GM23248 (cell line): ENCODE measurements around the gene HSD17B12.

ENCODE experiments used
- EZH2 ChIP-seq: fragments of 200-600 bp; sonication (generic); IDR thresholded peaks from 2 replicates; pipeline ENCODE4 v1.6.1; 2018; ENCODE audit warnings: antibody characterized with exemption, mild to moderate bottlenecking; ENCODE audit not compliant: insufficient read depth, poor library complexity, severe bottlenecking
- EZH2phosphoT487 ChIP-seq: fragments of 200-600 bp; sonication (generic); IDR thresholded peaks from 2 replicates; pipeline ENCODE4 v1.6.1; 2018; ENCODE audit warnings: antibody characterized with exemption, moderate library complexity, mild to moderate bottlenecking, low read depth; ENCODE audit not compliant: insufficient read depth

DNA sequence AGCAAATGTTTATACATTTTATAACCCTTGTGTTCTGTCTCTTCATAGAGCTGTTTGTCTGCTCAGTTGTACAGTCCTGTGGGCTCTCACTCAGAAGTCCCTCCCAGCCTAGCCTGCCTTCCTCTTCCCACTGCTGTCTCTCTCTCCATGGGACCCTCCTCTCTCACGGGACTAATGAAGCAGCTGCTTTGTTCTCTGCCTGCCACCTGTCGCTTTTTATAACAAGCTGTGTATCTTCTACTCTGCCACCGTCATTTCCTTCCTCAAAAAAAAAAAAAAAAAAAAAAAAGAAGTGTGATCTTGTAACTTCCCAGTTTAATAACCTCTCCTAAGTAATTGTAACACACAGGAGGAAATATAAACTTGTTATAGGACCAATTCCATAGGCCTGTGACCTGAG is 107.9 kb downstream of the HSD17B12 start:
- TF ChIP-seq EZH2phosphoT487 (no peak), EZH2 (no peak)
